Progenitor cell of endocrine pancreas (in vitro differentiated cells): Measurements from ENCODE around the gene TRIM65. TPM values are rescaled to one million over a fixed set of nuclear protein-coding genes. Genes with fewer than 3 reads are reported as not detected.

Source experiments
- DNase-seq: peaks from one replicate; pipeline ENCODE4 v3.0.0; 2021; ENCODE audit warnings: low spot score; ENCODE audit not compliant: unreplicated experiment
- H3K27ac Mint-ChIP-seq: 2 replicates; pipeline ENCODE4 v1.8.0; 2021; ENCODE audit warnings: mild to moderate bottlenecking, moderate library complexity, mixed read lengths
- H3K27me3 Mint-ChIP-seq: 2 replicates; pipeline ENCODE4 v1.8.0; 2021; ENCODE audit warnings: mixed read lengths
- H3K36me3 Mint-ChIP-seq: 2 replicates; pipeline ENCODE4 v1.8.0; 2022; ENCODE audit warnings: mixed read lengths; ENCODE audit not compliant: insufficient read depth
- H3K4me1 Mint-ChIP-seq: 2 replicates; pipeline ENCODE4 v1.8.0; 2021; ENCODE audit warnings: low read depth, mixed read lengths
- H3K4me3 Mint-ChIP-seq: 2 replicates; pipeline ENCODE4 v1.8.0; 2021; ENCODE audit warnings: low read depth, mild to moderate bottlenecking, moderate library complexity, mixed read lengths
- H3K9me3 Mint-ChIP-seq: 2 replicates; pipeline ENCODE4 v1.8.0; 2021; ENCODE audit warnings: low read depth, mixed read lengths
- CTCF ChIP-seq: fragments of 200-600 bp; sonication (generic); IDR thresholded peaks from one replicate; pipeline ENCODE4 v1.5.0; 2021; ENCODE audit warnings: antibody characterized with exemption, mild to moderate bottlenecking; ENCODE audit not compliant: unreplicated experiment
- total RNA-seq: library from RNA; stranded (reverse); gene quantifications from 2 replicates; pipeline ENCODE4 v1.2.1, GENCODE V29; 2021

TRIM65 gene
- total RNA-seq, 1 donor from 2014 or later: 17.1 TPM

DNA sequence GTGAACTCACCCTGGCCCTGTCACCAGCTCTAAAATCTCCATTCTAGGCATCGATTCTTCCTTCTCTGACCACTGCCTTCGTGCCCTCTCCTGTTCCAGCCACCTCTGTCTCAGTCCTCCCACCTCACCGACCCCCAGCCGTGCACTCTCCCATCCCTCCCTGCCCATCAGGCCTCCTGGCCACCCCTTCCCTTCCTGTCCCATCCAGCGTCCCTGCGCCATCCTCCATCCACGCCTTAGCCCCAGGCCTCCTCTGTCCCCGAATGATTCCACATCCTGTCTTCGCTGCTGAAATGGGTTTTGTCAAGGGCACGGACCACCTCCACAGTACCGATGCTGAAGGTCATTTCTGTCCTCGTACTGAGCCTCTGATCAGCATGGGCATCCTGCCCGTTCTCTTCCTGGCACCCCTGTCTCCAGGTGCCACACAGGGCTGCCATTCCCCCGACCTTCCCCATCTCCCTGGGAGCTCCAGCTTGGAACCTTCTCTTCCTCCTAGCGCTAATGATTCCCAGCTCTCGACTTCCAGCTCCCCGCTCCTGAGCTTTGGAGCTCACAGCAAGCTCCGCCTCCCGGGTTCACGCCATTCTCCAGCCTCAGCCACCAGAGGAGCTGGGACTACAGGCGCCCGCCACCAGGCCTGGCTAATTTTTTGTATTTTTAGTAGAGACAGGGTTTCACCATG lies 2.6 kb downstream of the TRIM65 start:
- no peaks in the 10 kb centered on the region for H3K36me3 Mint-ChIP-seq
- peaks cover 8% of the 10 kb centered on the region for H3K4me1 Mint-ChIP-seq
- no peaks in the 10 kb centered on the region for H3K9me3 Mint-ChIP-seq
- H3K27me3 Mint-ChIP-seq: peaks cover 11% of the 10 kb centered on the region
- peak overlapping the region; percentile 87 for H3K27ac Mint-ChIP-seq
- DNase-seq: no peak
- H3K4me3 Mint-ChIP-seq: no peak overlapping the region
- no peak for TF ChIP-seq CTCF

DNA sequence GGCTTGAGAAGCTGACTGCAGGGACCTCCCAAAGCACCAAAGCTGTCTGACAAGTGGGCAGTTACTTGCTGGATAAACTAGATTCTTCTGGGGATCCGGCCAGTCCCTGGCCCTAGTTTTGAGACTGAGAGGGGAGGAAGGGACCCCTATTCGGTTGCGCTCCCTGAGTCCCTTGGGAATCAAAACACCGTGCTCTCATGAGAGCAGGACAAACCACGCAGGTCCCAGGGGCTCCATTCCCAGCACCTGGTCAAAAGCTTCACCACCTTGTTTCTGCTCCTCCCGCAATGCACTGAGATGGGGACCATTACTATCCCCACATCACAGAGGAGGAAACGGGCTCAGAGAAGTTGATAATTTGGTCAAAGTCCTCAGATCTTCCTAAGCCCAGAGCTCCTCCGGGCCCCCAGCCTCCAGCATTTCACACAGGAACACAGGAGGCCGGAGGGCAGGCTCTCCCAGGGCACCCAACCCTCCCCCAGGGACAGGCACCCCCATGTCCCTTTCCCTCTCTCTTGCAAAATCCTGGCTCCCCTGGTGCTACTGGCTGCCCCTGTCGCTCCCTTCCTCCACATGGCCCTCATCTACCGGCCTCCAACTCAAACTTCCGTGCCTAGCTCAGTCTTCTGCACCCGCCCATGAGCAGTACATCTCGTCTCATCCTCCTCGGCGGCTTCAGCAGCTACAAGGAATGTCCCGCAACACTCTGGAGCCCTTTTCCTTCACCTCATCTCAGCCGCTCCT lies 3.3 kb downstream of the TRIM65 start:
- Mint-ChIP-seq H3K9me3 (no peaks in the 10 kb centered on the region), H3K27me3 (peaks cover 11% of the 10 kb centered on the region), H3K4me1 (peaks cover 8% of the 10 kb centered on the region), H3K27ac (no peak overlapping the region), H3K36me3 (no peaks in the 10 kb centered on the region), H3K4me3 (no peak overlapping the region)
- TF ChIP-seq CTCF: no peak
- no peak for DNase-seq

- Mint-ChIP-seq H3K36me3 (no peaks in the 10 kb centered on the region), H3K9me3 (no peaks in the 10 kb centered on the region), H3K4me1 (peaks cover 8% of the 10 kb centered on the region), H3K27ac (no peak overlapping the region), H3K27me3 (peaks cover 11% of the 10 kb centered on the region), H3K4me3 (no peak overlapping the region)
- TF ChIP-seq CTCF: no peak
- no peak for DNase-seq
Measured at GRCh38 chr17:75892556-75893224, 4.1 kb downstream of the TRIM65 start.

DNA sequence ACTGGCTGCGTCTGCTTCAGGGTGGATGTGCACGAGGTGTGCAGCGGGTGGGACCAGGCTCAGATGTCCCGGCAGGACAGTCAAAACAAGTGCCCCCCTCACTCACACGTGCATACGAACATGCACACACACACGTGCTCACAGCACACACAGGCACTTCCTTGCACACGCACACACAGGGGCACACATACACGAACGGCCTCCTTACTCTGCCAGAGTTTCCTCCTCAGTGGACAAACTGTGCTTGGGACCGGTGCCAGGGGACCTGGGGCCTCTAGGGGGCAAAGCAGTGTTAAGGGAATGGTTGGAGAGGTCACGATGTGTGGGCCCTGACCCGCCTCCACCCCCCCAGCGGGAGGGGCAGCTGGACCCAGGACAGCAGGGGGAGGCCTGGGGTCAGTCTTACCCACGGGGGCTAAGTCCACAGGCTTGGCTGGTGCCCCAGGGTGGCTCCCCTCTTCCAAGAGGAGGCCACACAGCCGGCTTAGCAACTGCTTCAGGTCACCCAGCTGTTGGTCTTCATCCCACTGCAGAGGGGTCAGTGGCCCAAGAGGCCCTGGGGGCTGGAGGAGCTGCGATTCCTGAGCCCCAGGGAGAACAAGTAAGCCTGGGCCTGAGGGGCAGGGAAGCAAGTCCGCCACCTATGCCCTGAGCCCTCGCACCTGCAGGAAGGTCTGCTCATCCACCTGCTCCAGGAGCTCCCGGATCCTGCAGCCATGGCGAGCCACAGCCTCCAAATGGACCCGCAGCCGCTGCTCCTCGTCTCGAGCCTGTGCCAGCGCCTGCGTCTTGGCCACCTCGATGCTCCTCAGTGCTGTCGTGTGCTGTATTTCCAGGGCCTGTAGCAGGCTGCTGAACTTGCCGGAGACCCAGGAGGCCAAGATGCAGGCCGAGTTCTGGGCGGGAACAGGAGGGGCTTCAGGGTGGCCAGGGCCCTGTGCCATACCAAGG lies 4.9 kb downstream of the TRIM65 start:
- H3K4me1 Mint-ChIP-seq: peaks cover 8% of the 10 kb centered on the region
- H3K27me3 Mint-ChIP-seq: peaks cover 11% of the 10 kb centered on the region
- no peak overlapping the region for H3K4me3 Mint-ChIP-seq
- no peaks in the 10 kb centered on the region for H3K9me3 Mint-ChIP-seq
- TF ChIP-seq CTCF: no peak
- H3K36me3 Mint-ChIP-seq: no peaks in the 10 kb centered on the region
- no peak overlapping the region for H3K27ac Mint-ChIP-seq
- no peak for DNase-seq
